Right lobe of liver (tissue), 6 donors: Measurements from ENCODE around the gene COG8. TPM values are rescaled to one million over a fixed set of nuclear protein-coding genes. Genes with fewer than 3 reads are reported as not detected.

Experiments used
- ATAC-seq, 4 donors: fragments of 200-7000 bp; cut with Tn5 transposase; one replicate each; pipeline ENCODE4 v1.9.1; 2020; ENCODE audit warnings: mild to moderate bottlenecking in 4 of 4, moderate library complexity in 4 of 4
- DNase-seq, 3 donors: peaks; one replicate each; pipeline ENCODE4 v3.0.0-alpha.2; 2020
- H3K27ac ChIP-seq, 3 donors: fragments of 200-600 bp; one replicate each; pipeline ENCODE4 v1.8.0; 2022
- H3K27me3 ChIP-seq, 2 donors: fragments of 200-600 bp; one replicate each; pipeline ENCODE4 v1.8.0; 2022
- H3K36me3 ChIP-seq, 4 donors: fragments of 200-600 bp; sonication (generic) in 1 of 4; one replicate each; pipeline versions ENCODE4 v1.5.1 to v1.8.0; 2017 to 2022; ENCODE audit warnings: control low read depth in 1 of 4
- H3K4me1 ChIP-seq, 4 donors: fragments of 200-600 bp; sonication (generic) in 1 of 4; one replicate each; pipeline versions ENCODE4 v1.5.1 to v1.8.0; 2017 to 2022; ENCODE audit warnings: control low read depth in 1 of 4
- H3K4me3 ChIP-seq, 3 donors: fragments of 200-600 bp; one replicate each; pipeline ENCODE4 v1.8.0; 2022
- H3K9me3 ChIP-seq, 4 donors: fragments of 200-600 bp; sonication (generic) in 1 of 4; one replicate each; pipeline versions ENCODE4 v1.5.1 to v1.8.0; 2017 to 2022; ENCODE audit warnings: control low read depth in 1 of 4
- CTCF ChIP-seq, 4 donors: fragments of 200-600 bp in 3 of 4; fragments of 450-650 bp in 1 of 4; IDR thresholded peaks; one replicate each; pipeline versions ENCODE4 v1.5.1 to v1.8.0; 2016 to 2022; ENCODE audit warnings: antibody characterized with exemption in 4 of 4, mild to moderate bottlenecking in 2 of 4
- POLR2A ChIP-seq: fragments of 450-650 bp; IDR thresholded peaks from one replicate; pipeline ENCODE4 v1.6.1; 2017; ENCODE audit warnings: antibody characterized with exemption, mild to moderate bottlenecking
- WGBS: methylation state at CpG from one replicate; pipeline ENCODE4 v1.1.6; 2018; ENCODE audit warnings: low coverage, low lambda C conversion rate; ENCODE audit not compliant: insufficient coverage; ENCODE audit errors: missing lambda C conversion rate; 5-methylcytosine and 5-hydroxymethylcytosine counted together
- intact Hi-C, 2 donors: fragments of 100-400 bp; cut with DNase I; formaldehyde crosslinking; loops; one replicate each; pipeline versions ENCODE4 v1.11.2 to v1.14.1; 2022
- total RNA-seq, 6 experiments: library from RNA; depleted of rRNA in 2 of 6; stranded (reverse); fragments of >200 nt in 2 of 6; fragmentation: NEBNext Ultra II Directional in 3 of 6; extraction: Animal tissue kit (Norgen Biotek cat#: 25700) in 3 of 6; gene quantifications; one replicate each; pipeline versions ENCODE4 v1.1.0 to v1.2.4, GENCODE V29; 2016 to 2023
- donor health status: DM: no; HTN: yes; CAD: no.
- donor health status: DM: no; HTN: no; CAD: no.
- donor health status: DM: no; HTN: no; CAD: no.
- donor health status: DM: no; HTN: yes; CAD: no.
- donor health status: DM: no; HTN: yes; CAD: no.

COG8 gene
- total RNA-seq, 6 experiments from 2014 or later: 16.0 to 35.5 (median 25.3) TPM

GRCh38 chr16:69345923-69346322 is 6.6 kb upstream of the COG8 start:
- H3K4me1 ChIP-seq: peaks cover 0 to 3% (median 0%) of the 10 kb centered on the region in 4 donors
- WGBS: 36% methylated on average over 1 of the region's 4 CpGs
- no peak for DNase-seq
- no peak overlapping the region for H3K27ac ChIP-seq
- H3K27me3 ChIP-seq: no peaks in the 10 kb centered on the region
- TF ChIP-seq POLR2A (no peak), CTCF (IDR thresholded peaks at IDR 0.05) (no peak)
- H3K36me3 ChIP-seq: peaks cover 0 to 29% (median 5%) of the 10 kb centered on the region in 4 donors
- H3K9me3 ChIP-seq: no peaks in the 10 kb centered on the region
- no peak for ATAC-seq
- H3K4me3 ChIP-seq: no peak overlapping the region
- intact Hi-C loops: no loop called here

- DNase-seq: no peak
- ATAC-seq: no peak
- H3K4me1 ChIP-seq: peaks cover 0 to 9% (median 3%) of the 10 kb centered on the region in 4 donors
- TF ChIP-seq CTCF (IDR thresholded peaks at IDR 0.05) (no peak), POLR2A (no peak)
- H3K27me3 ChIP-seq: no peaks in the 10 kb centered on the region
- H3K27ac ChIP-seq: no peak overlapping the region
- H3K9me3 ChIP-seq: no peaks in the 10 kb centered on the region
- peaks cover 0 to 29% (median 5%) of the 10 kb centered on the region in 4 donors for H3K36me3 ChIP-seq
- H3K4me3 ChIP-seq: no peak overlapping the region
- WGBS: 98% methylated on average over 5 of the region's 5 CpGs
- intact Hi-C loops: no loop called here
These were observed 4.8 kb upstream of the COG8 start for GRCh38 chr16:69344171-69344570.

GRCh38 chr16:69340095-69340644 is 806 bp upstream of the COG8 start:
- Histone ChIP-seq H3K27me3 (no peaks in the 10 kb centered on the region), H3K36me3 (peaks cover 0 to 42% (median 12%) of the 10 kb centered on the region in 4 donors), H3K4me3 (peak overlapping the region; percentile 69 to 93 (median 91)), H3K9me3 (no peaks in the 10 kb centered on the region), H3K27ac (peak overlapping the region; percentile 74 to 89 (median 81)), H3K4me1 (peaks cover 0 to 24% (median 7%) of the 10 kb centered on the region in 4 donors)
- intact Hi-C loops: no loop called here
- ATAC-seq (no peak), DNase-seq (no peak)
- 8% methylated on average over 14 of the region's 16 CpGs for WGBS
- TF ChIP-seq CTCF (IDR thresholded peaks at IDR 0.05): no peak
- no peak for TF ChIP-seq POLR2A

GRCh38 chr16:69338557-69339288 is 641 bp downstream of the COG8 start:
- Histone ChIP-seq H3K27me3 (no peaks in the 10 kb centered on the region), H3K4me3 (peak overlapping the region; percentile 69 to 93 (median 91)), H3K4me1 (peaks cover 0 to 24% (median 7%) of the 10 kb centered on the region in 4 donors), H3K27ac (peak overlapping the region; percentile 74 to 89 (median 81)), H3K9me3 (no peaks in the 10 kb centered on the region), H3K36me3 (peaks cover 0 to 55% (median 16%) of the 10 kb centered on the region in 4 donors)
- DNase-seq (peak in 1 of 3 donors; percentile 74), ATAC-seq (no peak)
- intact Hi-C loops: no loop called here
- WGBS: 23% methylated on average over 29 of the region's 46 CpGs
- no peak for TF ChIP-seq POLR2A
- TF ChIP-seq CTCF (IDR thresholded peaks at IDR 0.05): no peak
